HepG2 (cell line): Measurements from ENCODE around the gene PFN2. TPM values are rescaled to one million over a fixed set of nuclear protein-coding genes. Genes with fewer than 3 reads are reported as not detected.

ENCODE experiments used
- ATAC-seq: fragments of 200-7000 bp; cut with Tn5 transposase; 3 replicates; pipeline ENCODE4 v1.9.1; 2020; ENCODE audit warnings: mild to moderate bottlenecking, moderate library complexity
- BruUV-seq: library from RNA; stranded (reverse); fragments of 400-500 nt; replicated peaks from 2 replicates; lab custom pipeline; 2021; lab: Mats Ljungman, UMichigan
- CTCF ChIA-PET: fragments of 300-600 bp; formaldehyde crosslinking; extraction: SDS; loops from one replicate; lab custom pipeline; 2021; ENCODE audit warnings: low total read pairs, inconsistent platforms, low intra/inter-chr PET ratio; lab: Yijun Ruan, JAX
- POLR2A ChIA-PET: fragments of 350-600 bp; sonication (Branson Sonifier 250); formaldehyde crosslinking; loops from one replicate; lab custom pipeline; 2020; ENCODE audit warnings: antibody characterized with exemption, inconsistent platforms; lab: Yijun Ruan, JAX
- DNase-seq: peaks from one replicate; pipeline ENCODE4 v3.0.0-alpha.2; 2015; ENCODE audit warnings: low spot score
- FAIRE-seq: peaks from 3 replicates; lab custom pipeline; 2011; peaks lifted over from hg19 to GRCh38; lab: Jason Lieb, UNC
- H2AFZ ChIP-seq: one replicate; pipeline ENCODE4 v1.6.1; 2011; ENCODE audit warnings: low read length, inconsistent platforms
- H3K27ac ChIP-seq: fragments of 300-600 bp; 3 replicates; pipeline ENCODE4 v1.8.0; 2011; ENCODE audit warnings: mixed run types, mild to moderate bottlenecking, mixed read lengths, low read length, inconsistent platforms; ENCODE audit not compliant: insufficient read depth; ENCODE audit errors: extremely low read length
- H3K27me3 ChIP-seq, 2 experiments: fragments of 200-600 bp in 1 of 2; 2 replicates in 1 of 2; 3 replicates in 1 of 2; pipeline versions ENCODE4 v1.6.0 to v1.8.0; 2011; ENCODE audit warnings: low read length in 2 of 2, mild to moderate bottlenecking in 2 of 2, moderate library complexity in 2 of 2, inconsistent platforms in 1 of 2; ENCODE audit not compliant: insufficient read depth in 2 of 2, control insufficient read depth in 1 of 2
- H3K36me3 ChIP-seq, 2 experiments: fragments of 200-600 bp in 1 of 2; replicated peaks in 1 of 2; 2 replicates in 1 of 2; 3 replicates in 1 of 2; pipeline versions ENCODE4 v1.5.1 to v1.8.0; 2011; ENCODE audit warnings: low read length in 2 of 2, inconsistent platforms in 1 of 2; ENCODE audit not compliant: insufficient read depth in 2 of 2, control insufficient read depth in 1 of 2
- H3K4me1 ChIP-seq: 2 replicates; pipeline ENCODE4 v1.5.1; 2012; ENCODE audit warnings: low read length, inconsistent platforms; ENCODE audit not compliant: insufficient read depth
- H3K4me2 ChIP-seq: 2 replicates; pipeline ENCODE4 v1.6.0; 2011; ENCODE audit warnings: low read depth, low read length, inconsistent platforms
- H3K4me3 ChIP-seq, 3 experiments: fragments of 200-600 bp in 1 of 3; sonication (generic), shearing (Covaris generic) in 1 of 3; replicated peaks in 1 of 3; 2 replicates each; pipeline ENCODE4 v1.5.1; 2011 to 2016; ENCODE audit warnings: low read length in 3 of 3, inconsistent platforms in 2 of 3, low read depth in 2 of 3, mild to moderate bottlenecking in 2 of 3, control low read depth in 1 of 3, mixed read lengths in 1 of 3; ENCODE audit not compliant: insufficient read depth in 1 of 3
- H3K79me2 ChIP-seq: one replicate; pipeline ENCODE4 v1.6.1; 2011; ENCODE audit warnings: low read length, inconsistent platforms; ENCODE audit not compliant: insufficient read depth
- H3K9ac ChIP-seq: 2 replicates; pipeline ENCODE4 v1.6.0; 2011; ENCODE audit warnings: mild to moderate bottlenecking, low read depth, low read length, inconsistent platforms; ENCODE audit not compliant: insufficient read depth
- H3K9me3 ChIP-seq: 2 replicates; pipeline ENCODE4 v1.5.1; 2012; ENCODE audit warnings: mild to moderate bottlenecking, low read length
- H4K20me1 ChIP-seq: 2 replicates; pipeline ENCODE4 v1.6.0; 2011; ENCODE audit warnings: inconsistent platforms, mild to moderate bottlenecking, low read length, moderate library complexity; ENCODE audit not compliant: insufficient read depth
- LRRFIP1 ChIP-seq: sonication (generic); formaldehyde crosslinking; conservative IDR thresholded peaks from 2 replicates; pipeline ENCODE4 v1.4.0; 2020; ENCODE audit warnings: missing genetic modification reagents
- ZBTB2 ChIP-seq: sonication (generic); formaldehyde crosslinking; IDR thresholded peaks from 2 replicates; pipeline ENCODE4 v1.8.0; 2022; ENCODE audit warnings: low read depth, missing genetic modification reagents
- ZNF407 ChIP-seq: sonication (generic); formaldehyde crosslinking; IDR thresholded peaks from one replicate; pipeline ENCODE4 v1.5.1; 2020; ENCODE audit warnings: mild to moderate bottlenecking, missing genetic modification reagents; ENCODE audit errors: not compliant biosample characterization
- WGBS: methylation state at CpG from one replicate; pipeline ENCODE4 v1.1.6; 2017; ENCODE audit warnings: low lambda C conversion rate; 5-methylcytosine and 5-hydroxymethylcytosine counted together
- in situ Hi-C: cut with HindIII; loops from 2 replicates; pipeline ENCODE4 v1.10.0; 2017; ENCODE audit warnings: low pct_unique_long_range_greater_than_20kb; ENCODE audit not compliant: extremely low pct_ligation_motif_present
- intact Hi-C: fragments of 100-400 bp; cut with micrococcal nuclease; formaldehyde crosslinking; loops from one replicate; pipeline ENCODE4 v1.10.0; 2022; ENCODE audit not compliant: unreplicated experiment
- polyA plus RNA-seq, 8 experiments: library from polyadenylated mRNA; depleted of rRNA in 3 of 8; stranded (reverse) in 7 of 8; unstranded in 1 of 8; fragments of >200 nt; fragmentation: Illumina TruSeq in 4 of 8; extraction: Trizol in 4 of 8; gene quantifications; 2 replicates each; pipeline versions ENCODE4 v1.2.1 to v1.2.3, GENCODE V29; 2011 to 2016; ENCODE audit warnings: low read depth in 4 of 8, missing spikeins in 1 of 8, mixed read lengths in 1 of 8; ENCODE audit not compliant: insufficient read depth in 1 of 8
- total RNA-seq, 5 experiments: library from RNA; depleted of rRNA; stranded (reverse); fragments of >200 nt; fragmentation: Illumina TruSeq; extraction: Trizol; gene quantifications; 2 replicates each; pipeline ENCODE4 v1.2.3, GENCODE V29; 2016; ENCODE audit warnings: low read depth in 1 of 5

PFN2 gene
- total and polyA plus RNA-seq, 2 of the 13 experiments (the other 11 are each of a cell fraction or from before 2014, with no cell fraction given): 57.3 to 150 TPM

GRCh38 chr3:149977386-149977785 is 6.7 kb upstream of the PFN2 start:
- no peaks in the 10 kb centered on the region for H3K9me3 ChIP-seq
- no peak overlapping the region for H3K4me3 ChIP-seq
- WGBS: 44% methylated on average over 2 of the region's 2 CpGs
- ChIA-PET CTCF (no interaction called here), POLR2A (no interaction called here)
- intact Hi-C loops (no loop called here), in situ Hi-C loops (no loop called here)
- no peak for DNase-seq
- H3K79me2 ChIP-seq: no peaks in the 10 kb centered on the region
- H3K4me2 ChIP-seq: no peak overlapping the region
- no TSS peak for BruUV-seq
- H3K27ac ChIP-seq: no peak overlapping the region
- no peak overlapping the region for H2AFZ ChIP-seq
- no peak for TF ChIP-seq ZBTB2 (CRISPR knock-in tag)
- no peak for TF ChIP-seq ZNF407 (CRISPR knock-in tag)
- no peak for TF ChIP-seq LRRFIP1 (CRISPR knock-in tag)
- no peaks in the 10 kb centered on the region for H3K27me3 ChIP-seq
- no peaks in the 10 kb centered on the region for H4K20me1 ChIP-seq
- no peak overlapping the region for H3K9ac ChIP-seq
- peaks cover 1% of the 10 kb centered on the region for H3K4me1 ChIP-seq
- H3K36me3 ChIP-seq: no peaks in the 10 kb centered on the region
- no peak for FAIRE-seq
- no peak for ATAC-seq
